ENCODE data around the gene KLF1.
"Not testable (repeated sequence)": the region's sequence is repeated elsewhere in the genome, so short reads cannot be mapped to it uniquely, and the experiment has no call there.

Gene KLF1

DNA sequence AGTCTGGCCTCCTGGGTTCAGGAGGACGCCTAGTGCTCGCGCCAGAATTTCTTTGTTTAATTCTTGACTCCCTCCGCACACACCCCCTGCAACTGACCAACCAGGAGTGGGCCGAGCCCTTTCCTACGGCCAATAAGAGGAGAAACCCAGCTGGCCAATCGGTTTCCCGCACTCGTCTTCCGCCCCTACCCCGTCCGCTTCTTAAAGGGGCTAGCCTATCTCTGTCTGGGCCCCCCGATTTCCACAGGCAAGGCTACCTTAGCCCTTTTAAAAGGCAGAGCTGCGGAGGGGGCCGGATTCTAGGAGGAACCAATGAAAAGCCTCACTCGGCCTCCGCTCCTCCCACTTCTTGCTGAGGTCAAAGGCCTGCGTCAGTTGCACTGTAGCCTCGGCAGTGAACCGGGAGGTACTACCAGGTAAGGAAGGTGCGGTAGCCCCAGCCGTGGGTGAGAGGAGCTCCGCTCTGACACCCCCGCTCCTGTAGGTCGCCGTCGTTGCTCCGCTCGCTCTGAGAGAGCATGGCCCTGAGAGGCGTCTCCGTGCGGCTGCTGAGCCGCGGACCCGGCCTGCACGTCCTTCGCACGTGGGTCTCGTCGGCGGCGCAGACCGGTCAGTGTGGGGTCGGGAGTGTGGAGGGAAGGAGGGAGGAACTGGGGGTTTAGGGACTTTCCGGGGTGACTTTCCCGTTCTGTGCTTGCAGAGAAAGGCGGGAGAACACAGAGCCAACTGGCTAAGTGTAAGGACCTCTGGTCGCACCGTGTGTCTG, 4.0 kb upstream of the KLF1 start, which contains the start of gene GCDH:
GCDH (plus strand) TSS at position 374 of the 766 bp plus-strand sequence; CDS start at position 519, 145 bp downstream.
- peak; percentile 94 for DNase-seq (ENCODE audit: low read depth)

DNA sequence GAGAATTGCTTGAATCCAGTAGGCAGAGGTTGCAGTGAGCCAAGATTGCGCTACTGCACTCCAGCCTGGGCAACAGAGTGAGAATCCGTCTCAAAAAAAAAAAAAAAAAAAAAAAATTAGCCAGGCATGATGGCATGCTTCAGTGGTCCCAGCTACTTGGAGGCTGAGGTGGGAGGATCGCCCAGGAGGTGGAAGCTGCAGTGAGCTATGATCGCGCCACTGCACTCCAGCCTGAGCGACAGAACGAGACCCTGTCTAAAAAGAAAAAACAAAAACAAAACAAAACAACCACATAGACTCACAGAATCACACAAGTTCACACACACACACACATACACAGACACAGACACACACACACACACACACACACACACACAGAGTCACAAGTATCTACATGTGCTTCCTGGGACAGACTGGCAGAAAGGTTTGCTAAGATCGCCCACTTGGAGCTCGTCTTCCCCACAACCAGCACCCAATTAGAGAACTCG, 3.3 kb upstream of the KLF1 start:
- DNase-seq (ENCODE audit: low read depth) = not testable (repeated sequence)

DNA sequence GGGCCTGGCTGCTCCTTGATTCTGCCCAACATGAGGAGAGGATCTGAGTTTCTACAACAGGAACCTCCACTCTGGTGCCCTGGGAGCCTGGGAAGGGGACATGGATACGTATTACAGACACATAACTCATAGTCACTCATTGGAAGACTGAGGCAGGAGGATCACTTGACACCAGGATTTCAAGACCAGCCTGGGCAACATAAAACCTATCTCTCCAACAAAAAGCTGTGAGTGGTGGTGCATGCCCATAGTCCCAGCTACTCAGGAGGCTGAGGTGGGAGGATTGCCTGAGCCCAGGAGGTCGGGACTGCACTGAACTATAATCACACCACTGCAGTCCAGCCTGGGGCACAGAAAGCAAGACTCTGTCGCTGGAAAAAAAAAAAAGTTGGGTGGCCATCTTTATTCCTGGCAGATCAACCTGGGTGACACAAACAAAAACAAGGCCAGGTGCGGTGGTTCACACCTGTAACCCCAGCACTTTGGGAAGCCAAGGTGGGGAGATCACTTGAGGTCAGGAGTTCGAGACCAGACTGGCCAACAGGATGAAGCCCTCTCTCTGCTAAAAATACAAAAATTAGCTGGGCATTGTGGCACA, 1.1 kb upstream of the KLF1 start:
- DNase-seq (ENCODE audit: low read depth) = no peak

DNA sequence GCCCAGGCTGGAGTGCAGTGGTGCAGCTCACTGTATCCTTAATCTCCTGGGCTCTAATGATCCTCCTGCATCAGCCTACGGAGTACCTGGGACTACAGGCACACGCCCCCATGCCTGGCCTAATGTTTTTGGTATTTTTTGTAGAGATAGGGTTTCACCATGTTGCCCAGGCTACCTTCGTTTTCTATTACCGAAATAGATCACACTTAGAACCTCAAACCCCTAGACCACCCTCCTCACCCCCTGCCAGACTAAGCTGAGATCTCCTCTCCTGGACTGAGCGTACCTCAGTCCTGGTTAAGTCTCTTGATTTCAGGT, 391 bp downstream of the KLF1 start:
- no peak for DNase-seq (ENCODE audit: low read depth)

DNA sequence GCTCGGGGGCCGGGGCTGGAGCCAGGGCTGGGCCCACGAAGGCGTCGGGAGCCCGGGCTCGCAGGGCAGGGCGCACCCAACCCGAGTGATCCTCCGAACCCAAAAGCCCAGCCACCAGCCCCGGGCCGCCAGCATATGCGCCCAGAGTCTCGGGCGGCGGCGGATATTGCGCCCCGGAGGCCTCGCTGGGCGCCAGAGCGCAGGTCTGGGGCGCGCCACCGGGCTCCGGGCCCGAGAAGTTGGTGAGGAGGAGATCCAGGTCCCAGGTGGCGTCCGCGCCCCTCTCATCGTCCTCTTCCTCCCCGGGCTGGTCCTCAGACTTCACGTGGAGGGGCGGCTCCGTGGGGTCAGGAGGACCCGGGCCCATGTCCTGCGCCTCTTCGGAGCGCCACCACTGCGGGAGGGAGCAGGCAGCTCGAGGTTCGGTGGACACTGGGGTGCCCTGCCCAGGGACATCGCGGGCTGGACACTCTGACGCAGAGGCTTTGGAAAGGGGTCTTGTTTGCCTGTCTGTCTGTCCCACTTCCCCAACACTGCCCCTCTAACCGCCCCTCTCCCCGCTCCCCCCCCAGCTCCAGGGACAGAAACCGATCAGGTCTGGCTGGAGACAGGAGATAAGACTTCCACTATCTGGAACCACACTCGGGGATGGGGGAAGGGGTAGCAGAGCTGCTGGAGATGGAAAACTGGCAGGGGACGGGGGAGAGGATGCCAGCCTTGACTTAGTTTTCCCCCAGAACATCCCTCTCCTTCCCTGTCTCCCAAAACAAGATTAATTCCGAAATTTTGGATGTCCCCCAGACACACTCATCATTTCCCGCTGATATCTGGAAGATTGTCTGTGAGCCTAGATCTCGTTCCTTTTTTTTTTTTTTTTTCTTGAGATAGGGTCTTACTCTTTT, 1.0 kb downstream of the KLF1 start:
- no peak for DNase-seq (ENCODE audit: low read depth)

DNA sequence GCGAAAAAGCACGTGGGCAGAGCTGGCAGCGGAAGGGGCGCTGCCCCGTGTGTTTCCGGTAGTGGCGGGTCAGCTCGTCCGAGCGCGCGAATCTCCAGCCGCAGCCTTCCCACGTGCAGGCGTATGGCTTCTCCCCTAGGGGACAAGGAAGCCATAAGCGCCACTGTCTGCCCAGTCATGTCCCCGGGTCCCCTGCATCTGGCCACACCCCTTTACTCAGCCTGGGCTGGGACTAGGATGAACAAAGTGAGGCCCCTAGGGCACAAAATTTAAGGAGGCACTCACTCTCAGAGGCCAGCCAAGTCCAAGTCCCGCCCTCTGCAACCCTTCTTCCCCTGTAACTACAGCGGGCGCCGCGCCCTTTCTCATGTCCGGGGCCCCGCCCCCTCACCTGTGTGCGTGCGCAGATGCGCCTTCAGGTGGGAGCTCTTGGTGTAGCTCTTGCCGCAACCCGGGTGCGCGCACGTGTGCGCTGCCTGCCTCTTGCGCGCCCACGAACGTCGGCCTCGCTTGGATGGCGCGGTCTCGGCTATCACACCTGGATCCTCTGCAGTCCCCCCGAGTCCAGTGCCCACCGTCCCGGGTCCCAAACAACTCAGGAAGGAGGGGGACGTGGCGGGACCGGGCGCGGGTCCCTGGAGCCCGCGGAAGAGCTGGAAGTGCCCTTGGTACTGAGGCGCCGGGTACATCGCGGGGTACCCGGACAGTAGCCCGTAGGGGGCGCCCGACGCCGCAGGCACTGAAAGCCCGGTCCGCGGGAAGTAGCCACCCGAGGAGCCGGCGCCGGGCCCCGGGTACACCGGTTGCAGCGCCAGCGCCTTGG, 1.9 kb downstream of the KLF1 start:
- peak; percentile 71 for DNase-seq (ENCODE audit: low read depth)

DNA sequence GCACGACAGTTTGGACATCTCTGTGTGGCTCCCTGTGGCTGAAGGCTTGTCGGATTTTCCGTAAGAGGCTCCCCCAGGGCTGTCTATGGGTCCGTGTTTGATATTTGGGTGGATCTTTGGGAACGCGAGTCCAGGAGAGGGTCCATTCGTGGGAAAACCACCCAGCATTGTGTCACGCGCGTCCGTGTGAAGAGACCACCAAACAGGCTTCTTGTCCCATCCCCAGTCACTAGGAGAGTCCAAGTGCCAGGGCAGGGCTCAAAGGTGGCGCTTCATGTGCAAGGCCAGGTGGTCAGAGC, 2.4 kb downstream of the KLF1 start:
- DNase-seq (ENCODE audit: low read depth) = no peak

DNA sequence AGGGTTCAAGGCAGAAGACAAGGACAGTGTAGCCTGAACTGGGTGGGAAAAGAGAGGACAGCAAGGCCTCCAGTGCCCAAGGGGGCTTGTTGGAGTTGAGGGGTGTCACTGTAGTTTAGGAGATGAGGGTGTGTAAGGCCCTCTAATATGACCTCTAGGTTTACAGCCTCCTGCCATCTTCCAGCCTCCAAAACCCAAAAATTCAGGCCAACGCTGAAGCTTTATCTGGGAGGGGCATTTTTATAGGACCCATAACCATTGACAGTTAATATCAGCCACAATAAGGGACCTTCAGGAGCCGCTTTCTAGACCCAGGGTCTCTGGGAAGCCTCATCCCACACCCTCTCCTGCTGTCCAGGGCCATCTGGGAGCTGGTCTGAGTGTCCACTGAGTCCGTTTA, 2.8 kb downstream of the KLF1 start:
- no peak for DNase-seq (ENCODE audit: low read depth)

DNA sequence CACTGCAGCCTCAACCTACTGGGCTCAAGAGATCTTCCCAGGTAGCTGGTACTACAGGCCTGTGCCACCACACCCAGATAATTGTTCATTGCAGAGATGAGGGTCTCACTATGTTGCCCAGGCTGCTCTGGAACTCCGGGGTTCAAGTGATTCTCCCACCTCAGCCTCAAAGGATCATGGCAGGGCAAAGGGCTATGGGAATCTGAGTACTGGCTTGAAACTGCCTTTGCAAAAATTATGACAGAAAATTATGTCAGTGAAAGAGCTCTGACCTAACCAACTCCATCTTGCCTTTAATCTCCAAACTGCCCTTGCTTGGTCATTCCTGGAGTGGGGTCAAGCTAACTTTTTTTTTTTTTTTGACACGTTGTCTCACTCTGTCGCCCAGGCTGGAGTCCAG, 4.4 kb downstream of the KLF1 start:
- no peak for DNase-seq (ENCODE audit: low read depth)

DNA sequence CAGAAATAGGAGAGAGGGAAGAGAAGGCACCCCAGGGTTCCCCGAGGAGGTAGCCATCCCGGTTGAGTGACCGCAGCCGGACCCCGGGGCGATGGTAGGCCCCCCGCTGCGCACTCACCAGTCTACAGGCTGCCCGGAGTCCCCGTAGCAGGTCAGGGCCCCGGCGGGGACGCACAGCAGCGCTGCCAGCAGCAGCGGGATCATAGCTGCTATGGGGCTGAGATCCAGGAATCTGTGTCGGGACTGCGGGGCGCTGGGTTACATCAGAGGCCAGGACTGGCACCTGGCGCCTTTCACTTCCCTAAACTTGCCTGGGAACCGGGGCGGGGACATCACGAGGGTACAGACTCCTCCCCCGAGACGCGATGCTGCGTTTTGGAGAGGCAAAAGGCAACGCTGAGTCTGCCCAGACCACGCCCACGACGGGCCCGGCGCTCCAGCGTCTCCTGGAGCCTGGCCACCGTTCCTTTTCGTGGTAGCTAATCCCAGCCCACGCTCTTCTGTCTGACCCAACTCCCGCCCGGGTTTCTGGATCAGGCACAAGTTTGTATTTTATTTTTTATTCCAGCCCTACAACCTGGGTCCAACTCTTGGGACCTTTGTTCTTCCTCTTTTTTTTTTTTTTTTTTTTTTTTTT, 5.7 kb downstream of the KLF1 start, which contains the start of gene DNASE2:
DNASE2 (minus strand) TSS at position 278 of the 637 bp plus-strand sequence; CDS start at position 204, 74 bp downstream.
- DNase-seq (ENCODE audit: low read depth) = peak; percentile 77

DNA sequence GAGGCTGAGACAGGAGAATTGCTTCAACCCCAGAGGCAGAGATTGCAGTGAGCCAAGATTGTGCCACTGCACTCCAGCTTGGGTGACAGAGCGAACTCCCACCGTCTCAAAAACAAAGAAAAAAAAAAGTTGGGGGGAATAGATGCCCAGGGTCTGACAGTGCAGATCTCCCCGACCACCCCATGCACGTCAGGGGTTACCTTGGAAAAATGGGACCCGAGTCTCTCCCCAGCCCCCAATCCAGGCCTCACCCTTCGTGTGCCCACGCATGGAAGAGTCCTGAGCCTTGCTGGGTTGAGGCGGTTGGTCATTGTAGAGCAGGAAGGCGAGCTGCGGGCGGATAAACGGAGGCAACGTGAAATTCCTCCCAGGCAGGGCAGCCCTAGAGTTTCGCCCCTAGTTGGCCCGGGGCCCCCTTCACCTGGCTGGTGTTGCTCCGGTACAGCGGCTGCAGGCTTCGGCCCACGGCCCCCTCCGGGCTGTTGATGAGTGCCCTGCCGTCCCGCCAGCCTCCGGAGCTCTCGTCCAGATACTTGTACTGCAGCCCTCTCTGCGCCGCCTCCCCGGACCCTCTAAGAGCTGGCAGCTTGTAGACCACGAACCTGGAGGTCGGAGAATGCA, 6.3 kb downstream of the KLF1 start:
- DNase-seq (ENCODE audit: low read depth) = no peak

DNA sequence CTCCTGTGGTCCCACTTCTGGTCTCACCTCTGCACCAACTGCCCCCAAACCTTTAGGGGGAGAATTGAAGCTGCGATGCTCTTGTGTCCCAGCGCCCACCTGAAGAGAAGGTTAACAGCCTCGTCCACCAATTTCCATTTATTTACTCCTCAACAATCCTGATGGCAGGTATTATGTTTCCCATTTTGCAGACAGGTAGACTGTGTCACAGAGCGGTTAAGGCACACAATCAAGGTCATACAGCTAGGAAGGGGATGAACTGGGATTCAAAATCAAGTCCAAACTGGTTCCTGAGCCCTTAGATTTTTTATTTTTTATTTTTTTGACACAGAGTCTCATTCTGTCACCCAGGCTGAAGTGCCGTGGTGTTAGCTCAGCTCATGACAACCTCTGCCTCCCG, 11.9 kb downstream of the KLF1 start:
- no peak for DNase-seq (ENCODE audit: low read depth)

DNA sequence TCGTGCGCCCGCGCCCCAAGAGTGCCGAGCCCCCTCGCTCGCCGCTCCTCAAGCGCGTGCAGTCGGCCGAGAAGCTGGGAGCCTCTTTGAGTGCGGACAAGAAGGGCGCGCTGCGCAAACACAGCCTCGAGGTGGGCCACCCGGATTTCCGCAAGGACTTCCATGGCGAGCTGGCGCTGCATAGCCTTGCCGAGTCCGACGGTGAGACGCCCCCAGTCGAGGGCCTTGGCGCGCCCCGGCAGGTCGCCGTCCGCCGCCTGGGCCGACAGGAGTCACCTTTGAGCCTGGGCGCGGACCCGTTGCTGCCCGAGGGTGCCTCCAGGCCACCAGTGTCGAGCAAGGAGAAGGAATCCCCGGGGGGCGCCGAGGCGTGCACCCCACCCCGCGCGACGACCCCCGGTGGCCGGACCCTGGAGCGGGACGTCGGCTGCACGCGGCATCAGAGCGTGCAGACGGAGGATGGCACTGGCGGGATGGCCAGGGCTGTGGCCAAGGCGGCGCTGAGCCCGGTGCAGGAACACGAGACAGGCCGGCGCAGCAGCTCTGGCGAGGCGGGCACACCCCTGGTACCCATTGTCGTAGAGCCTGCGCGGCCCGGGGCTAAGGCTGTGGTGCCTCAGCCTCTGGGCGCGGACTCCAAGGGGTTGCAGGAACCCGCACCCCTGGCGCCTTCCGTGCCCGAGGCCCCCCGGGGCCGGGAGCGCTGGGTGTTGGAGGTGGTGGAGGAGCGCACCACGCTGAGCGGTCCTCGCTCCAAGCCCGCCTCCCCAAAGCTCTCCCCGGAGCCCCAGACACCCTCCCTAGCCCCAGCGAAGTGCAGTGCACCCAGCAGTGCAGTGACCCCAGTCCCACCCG, 12.9 kb downstream of the KLF1 start:
- no peak for DNase-seq (ENCODE audit: low read depth)

DNA sequence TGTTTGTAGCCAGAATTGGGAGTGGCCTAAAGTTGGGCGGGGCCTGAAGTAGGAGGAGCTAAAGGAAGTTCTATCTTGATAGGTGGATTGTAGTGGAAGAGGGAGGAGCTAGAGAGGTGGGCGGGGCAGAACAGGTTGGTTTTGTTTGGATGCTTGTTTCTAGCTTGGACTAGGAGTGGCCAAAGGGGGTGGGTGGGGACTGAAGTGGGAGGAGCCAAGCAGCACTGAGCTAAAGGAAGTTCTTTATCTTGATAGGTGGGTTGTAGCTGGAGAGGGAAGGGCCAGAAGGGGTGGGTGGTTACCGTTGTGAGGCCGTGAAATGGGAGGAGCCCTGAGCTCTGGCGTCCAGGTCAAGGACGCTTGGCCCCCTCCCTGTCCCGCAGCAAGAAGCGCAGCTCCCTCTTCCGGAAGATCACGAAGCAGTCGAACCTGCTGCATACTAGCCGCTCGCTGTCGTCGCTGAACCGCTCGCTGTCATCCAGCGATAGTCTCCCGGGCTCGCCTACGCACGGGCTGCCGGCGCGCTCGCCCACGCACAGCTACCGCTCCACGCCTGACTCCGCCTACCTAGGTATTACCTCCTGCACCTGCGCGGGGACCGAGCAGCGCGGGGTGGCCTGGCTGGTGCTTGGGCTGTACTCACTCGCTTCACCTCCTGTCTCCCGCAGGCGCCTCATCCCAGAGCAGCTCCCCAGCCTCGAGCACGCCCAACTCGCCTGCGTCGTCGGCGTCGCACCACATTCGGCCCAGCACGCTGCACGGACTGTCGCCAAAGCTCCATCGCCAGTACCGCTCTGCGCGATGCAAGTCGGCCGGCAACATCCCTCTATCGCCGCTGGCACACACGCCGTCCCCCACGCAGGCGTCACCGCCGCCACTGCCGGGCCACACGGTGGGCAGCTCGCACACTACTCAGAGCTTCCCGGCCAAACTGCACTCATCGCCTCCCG, 13.8 kb downstream of the KLF1 start:
- no peak for DNase-seq (ENCODE audit: low read depth)

DNA sequence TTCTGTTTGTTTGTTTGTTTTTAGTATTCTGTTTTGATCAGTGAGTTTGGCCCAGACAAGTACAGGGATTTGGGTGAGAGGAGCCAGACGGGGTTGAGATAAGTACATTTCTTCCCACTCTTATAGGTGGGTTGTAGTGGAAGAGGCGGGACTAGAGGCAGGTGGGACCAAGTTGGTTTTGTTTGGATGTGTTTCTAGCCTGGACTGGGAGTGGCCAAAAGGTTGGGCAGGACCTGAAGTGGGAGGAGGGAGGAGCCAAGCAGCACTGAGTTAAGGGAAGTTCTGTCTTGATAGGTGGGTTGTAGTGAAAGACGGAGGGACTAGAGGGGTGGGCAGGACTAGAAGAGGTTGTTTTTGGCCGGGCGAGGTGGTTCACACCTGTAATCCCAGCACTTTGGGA, 14.7 kb downstream of the KLF1 start:
- no peak for DNase-seq (ENCODE audit: low read depth)

DNA sequence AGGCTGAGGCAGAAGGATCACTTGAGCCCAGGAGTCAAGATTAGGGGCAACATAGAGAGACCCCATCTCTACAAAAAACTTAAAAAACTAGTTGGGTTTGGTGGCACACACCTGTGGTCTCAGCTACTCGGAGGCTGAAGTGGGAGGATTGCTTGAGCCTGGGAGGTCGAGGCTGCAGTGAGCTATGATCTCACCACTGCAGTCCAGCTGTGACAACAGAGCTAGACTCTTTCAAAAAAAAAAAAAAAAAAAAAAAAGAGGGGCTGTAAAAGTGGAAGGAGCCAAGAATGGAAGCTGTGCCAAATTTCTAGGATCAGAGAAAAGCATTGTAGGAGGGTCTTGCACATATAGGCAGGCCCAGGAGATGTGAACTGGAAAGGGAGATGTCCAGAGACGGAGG, 15.3 kb downstream of the KLF1 start:
- no peak for DNase-seq (ENCODE audit: low read depth)

DNA sequence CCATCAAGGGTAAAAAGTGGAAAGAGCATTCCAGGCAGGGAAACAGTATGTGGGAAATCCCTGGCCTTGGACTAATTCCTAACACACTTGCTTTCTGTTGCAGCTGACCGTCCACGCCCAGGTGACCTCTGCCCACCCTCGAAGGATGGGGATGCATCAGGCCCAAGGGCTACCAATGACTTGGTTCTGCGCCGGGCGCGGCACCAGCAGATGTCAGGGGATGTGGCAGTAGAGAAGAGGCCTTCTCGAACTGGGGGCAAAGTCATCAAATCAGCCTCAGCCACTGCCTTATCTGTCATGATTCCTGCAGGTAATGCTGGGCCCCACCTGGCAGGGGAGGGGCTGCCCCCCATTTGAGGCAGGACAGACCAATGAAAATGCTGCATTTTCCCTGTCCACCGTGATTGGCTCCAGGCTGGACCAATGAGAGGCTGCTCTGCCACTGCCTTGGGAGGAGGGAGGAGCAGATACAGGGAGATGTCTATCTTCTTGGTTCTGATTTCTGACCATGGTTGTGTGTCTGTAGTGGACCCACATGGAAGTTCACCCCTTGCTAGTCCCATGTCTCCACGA, 18.4 kb downstream of the KLF1 start:
- no peak for DNase-seq (ENCODE audit: low read depth)

Data from stimulated activated CD8-positive, alpha-beta memory T cell treated with anti-CD3 and anti-CD28 coated beads, Interleukin-12 subunit alpha, Interleukin-12 subunit beta, amount 100 ng/mL, for 1 hour (primary cell).